B cell (primary cell): ENCODE data around the gene RBM7. TPM values are rescaled to one million over a fixed set of nuclear protein-coding genes. Genes with fewer than 3 reads are reported as not detected.

ENCODE experiments used
- ATAC-seq: fragments of 200-7000 bp; cut with Tn5 transposase; one replicate; pipeline ENCODE4 v1.10.0; 2021; ENCODE audit warnings: low read depth, mild to moderate bottlenecking, moderate number of reproducible peaks, moderate library complexity
- CTCF ChIA-PET: fragments of 350-600 bp; sonication (Branson Sonifier 250); formaldehyde crosslinking; loops from one replicate; lab custom pipeline; 2021; ENCODE audit warnings: antibody characterized with exemption, inconsistent platforms; lab: Charles Lee
- POLR2A ChIA-PET: fragments of 350-600 bp; sonication (Branson Sonifier 250); formaldehyde crosslinking; loops from one replicate; lab custom pipeline; 2021; ENCODE audit warnings: antibody characterized with exemption; lab: Charles Lee
- DNase-seq: peaks from one replicate; pipeline ENCODE4 v3.0.0; 2013
- H2AFZ ChIP-seq: 2 replicates; pipeline ENCODE4 v1.6.1; 2012; ENCODE audit warnings: mild to moderate bottlenecking, low read depth, low read length; ENCODE audit not compliant: insufficient read depth, poor library complexity, severe bottlenecking
- H3K27ac ChIP-seq, 2 donors: 1 replicate in 1 of 2; 2 replicates in 1 of 2; pipeline ENCODE4 v1.5.1; 2012 to 2013; ENCODE audit warnings: low read length in 2 of 2, mild to moderate bottlenecking in 2 of 2, moderate library complexity in 1 of 2
- H3K27me3 ChIP-seq, 4 experiments: fragments of 200-600 bp in 1 of 4; sonication (generic) in 1 of 4; replicated peaks in 1 of 4; 1 replicate in 2 of 4; 2 replicates in 2 of 4; pipeline versions ENCODE4 v1.6.1 to v1.7.0; 2013 to 2016; ENCODE audit warnings: low read length in 3 of 4, mild to moderate bottlenecking in 2 of 4, mixed read lengths in 1 of 4, moderate library complexity in 1 of 4; ENCODE audit not compliant: insufficient read depth in 4 of 4, control insufficient read depth in 3 of 4; ENCODE audit errors: control extremely low read depth in 1 of 4
- H3K36me3 ChIP-seq, 2 experiments: replicated peaks in 1 of 2; 1 replicate in 1 of 2; 2 replicates in 1 of 2; pipeline versions ENCODE4 v1.6.1 to v1.7.1; 2013; ENCODE audit warnings: low read length in 1 of 2; ENCODE audit not compliant: insufficient read depth in 2 of 2, control insufficient read depth in 1 of 2; ENCODE audit errors: control extremely low read depth in 1 of 2, extremely low read depth in 1 of 2
- H3K4me1 ChIP-seq, 2 donors: fragments of 200-600 bp in 1 of 2; sonication (generic) in 1 of 2; 1 replicate in 1 of 2; 2 replicates in 1 of 2; pipeline versions ENCODE4 v1.5.1 to v1.6.1; 2013 to 2017; ENCODE audit warnings: low read length in 2 of 2; ENCODE audit not compliant: control insufficient read depth in 2 of 2, insufficient read depth in 2 of 2
- H3K4me2 ChIP-seq: replicated peaks from 2 replicates; pipeline ENCODE3; 2012; ENCODE audit warnings: mild to moderate bottlenecking, low read depth, low read length; ENCODE audit not compliant: poor library complexity, severe bottlenecking
- H3K4me3 ChIP-seq, 5 experiments: fragments of 200-600 bp in 1 of 5; sonication (generic) in 1 of 5; 1 replicate in 3 of 5; 2 replicates in 2 of 5; pipeline versions ENCODE4 v1.5.1 to v1.7.0; 2011 to 2016; ENCODE audit warnings: low read length in 4 of 5, mild to moderate bottlenecking in 4 of 5, low read depth in 2 of 5, control low read depth in 1 of 5, moderate library complexity in 1 of 5; ENCODE audit not compliant: insufficient read depth in 1 of 5; ENCODE audit errors: control extremely low read depth in 1 of 5, extremely low read depth in 1 of 5
- H3K79me2 ChIP-seq: fragments of 200-600 bp; sonication (generic); one replicate; pipeline ENCODE4 v1.6.0; 2016; ENCODE audit warnings: low read length; ENCODE audit not compliant: control insufficient read depth, insufficient read depth
- H3K9ac ChIP-seq: fragments of 200-600 bp; sonication (generic); 2 replicates; pipeline ENCODE4 v1.6.1; 2017; ENCODE audit warnings: mild to moderate bottlenecking, low read length, moderate library complexity
- H3K9me3 ChIP-seq, 3 donors: one replicate each; pipeline versions ENCODE4 v1.6.1 to v1.7.1; 2013; ENCODE audit warnings: low read length in 2 of 3; ENCODE audit not compliant: control insufficient read depth in 2 of 3, insufficient read depth in 1 of 3; ENCODE audit errors: control extremely low read depth in 1 of 3
- H4K20me1 ChIP-seq: 2 replicates; pipeline ENCODE4 v1.6.0; 2012; ENCODE audit warnings: mild to moderate bottlenecking, low read length; ENCODE audit not compliant: insufficient read depth, control insufficient read depth, poor library complexity, severe bottlenecking
- H3K27ac Mint-ChIP-seq: one replicate; pipeline ENCODE4 v1.8.0; 2021; ENCODE audit warnings: mixed read lengths
- H3K27me3 Mint-ChIP-seq: one replicate; pipeline ENCODE4 v1.8.0; 2021; ENCODE audit warnings: mixed read lengths
- H3K4me1 Mint-ChIP-seq: one replicate; pipeline ENCODE4 v1.8.0; 2021; ENCODE audit warnings: mixed read lengths
- H3K4me3 Mint-ChIP-seq: one replicate; pipeline ENCODE4 v1.8.0; 2021; ENCODE audit warnings: mixed read lengths
- H3K9me3 Mint-ChIP-seq: one replicate; pipeline ENCODE4 v1.8.0; 2022; ENCODE audit warnings: mixed read lengths; ENCODE audit not compliant: insufficient read depth
- EZH2 ChIP-seq: IDR thresholded peaks from 2 replicates; pipeline ENCODE4 v1.6.1; 2012; ENCODE audit warnings: borderline replicate concordance, low read depth, mild to moderate bottlenecking, moderate library complexity, low read length; ENCODE audit not compliant: insufficient read depth, poor library complexity, severe bottlenecking
- whole genome bisulfite sequencing: methylation state at CpG from one replicate; pipeline ENCODE4 v1.1.5; 2013; ENCODE audit warnings: missing lambda C conversion rate; ENCODE audit not compliant: insufficient coverage; 5-methylcytosine and 5-hydroxymethylcytosine counted together
- intact Hi-C: fragments of 100-400 bp; cut with micrococcal nuclease; formaldehyde crosslinking; loops from one replicate; pipeline ENCODE4 v1.10.0; 2022
- polyA plus RNA-seq: library from polyadenylated mRNA; depleted of rRNA; stranded (reverse); fragments of >200 nt; gene quantifications from 2 replicates; pipeline ENCODE4 v1.2.3, GENCODE V29; 2012
- total RNA-seq, 2 donors: library from RNA; stranded (reverse); fragments of 120-200 nt in 1 of 2; gene quantifications; 1 replicate in 1 of 2; 2 replicates in 1 of 2; pipeline versions ENCODE4 v1.2.3 to v1.2.4, GENCODE V29; 2013 to 2022
- TF ChIP-seq, protein P1 (sequence below): fragments of 200-600 bp; IDR thresholded peaks from one replicate; pipeline ENCODE4 v1.8.0; 2022; ENCODE audit warnings: antibody characterized with exemption, mild to moderate bottlenecking

RBM7 gene
- total and polyA plus RNA-seq, 2 donors (not counting 1 experiment from before 2014, with no cell fraction given): 26.3 to 36.1 TPM

DNA sequence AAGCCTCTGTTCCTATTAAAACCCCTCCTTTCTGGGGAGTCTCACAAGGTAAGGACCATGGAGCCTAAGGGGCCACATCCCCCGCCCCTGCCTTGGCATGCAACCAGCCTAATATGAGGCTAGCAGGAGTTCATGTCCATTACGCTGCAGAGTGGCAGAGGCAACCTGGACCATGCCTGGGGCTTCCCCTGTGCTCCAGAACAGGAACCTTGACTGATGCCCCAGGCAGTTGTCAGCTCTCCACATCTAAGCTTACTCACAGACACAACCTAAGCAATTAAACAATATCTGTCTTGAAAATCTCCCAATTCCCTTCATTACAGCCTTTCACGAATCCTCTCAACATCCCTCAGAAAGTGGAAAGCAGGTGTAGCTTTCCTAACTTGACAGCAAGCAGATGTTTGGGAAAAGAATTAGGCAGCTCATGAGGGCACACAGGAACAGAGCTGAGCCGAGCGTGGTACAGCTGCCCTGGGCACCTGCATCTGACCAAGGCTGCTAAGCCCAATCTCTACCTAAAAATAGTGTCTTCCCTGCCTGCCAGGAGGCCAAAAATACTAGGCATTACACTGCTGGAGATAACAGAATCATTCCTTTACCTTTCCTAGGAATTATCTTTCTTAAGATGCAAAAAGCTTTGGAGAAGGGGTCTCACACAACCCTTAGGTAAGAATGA, 20.9 kb upstream of the RBM7 start:
- Mint-ChIP-seq H3K4me1 (no peaks in the 10 kb centered on the region), H3K4me3 (no peak overlapping the region), H3K27me3 (peaks cover 51% of the 10 kb centered on the region), H3K27ac (no peak overlapping the region), H3K9me3 (no peaks in the 10 kb centered on the region)
- DNase-seq (no peak), ATAC-seq (no peak)
- Histone ChIP-seq H3K79me2 (no peaks in the 10 kb centered on the region), H3K9ac (no peak overlapping the region), H3K36me3 (no peaks in the 10 kb centered on the region), H3K4me1 (no peaks in the 10 kb centered on the region), H3K4me2 (no peak overlapping the region), H3K4me3 (no peak overlapping the region), H2AFZ (no peak overlapping the region), H3K27ac (no peak overlapping the region), H3K9me3 (peaks cover 0 to 3% (median 0%) of the 10 kb centered on the region in 3 donors), H4K20me1 (no peaks in the 10 kb centered on the region), H3K27me3 (peaks cover 0 to 12% (median 5%) of the 10 kb centered on the region in 4 experiments)
- ChIA-PET POLR2A (no interaction called here), CTCF (no interaction called here)
- WGBS: 87% methylated on average over 5 of the region's 5 CpGs
- intact Hi-C loops: no loop called here
- no peak for TF ChIP-seq EZH2
- TF ChIP-seq, protein P1, sequence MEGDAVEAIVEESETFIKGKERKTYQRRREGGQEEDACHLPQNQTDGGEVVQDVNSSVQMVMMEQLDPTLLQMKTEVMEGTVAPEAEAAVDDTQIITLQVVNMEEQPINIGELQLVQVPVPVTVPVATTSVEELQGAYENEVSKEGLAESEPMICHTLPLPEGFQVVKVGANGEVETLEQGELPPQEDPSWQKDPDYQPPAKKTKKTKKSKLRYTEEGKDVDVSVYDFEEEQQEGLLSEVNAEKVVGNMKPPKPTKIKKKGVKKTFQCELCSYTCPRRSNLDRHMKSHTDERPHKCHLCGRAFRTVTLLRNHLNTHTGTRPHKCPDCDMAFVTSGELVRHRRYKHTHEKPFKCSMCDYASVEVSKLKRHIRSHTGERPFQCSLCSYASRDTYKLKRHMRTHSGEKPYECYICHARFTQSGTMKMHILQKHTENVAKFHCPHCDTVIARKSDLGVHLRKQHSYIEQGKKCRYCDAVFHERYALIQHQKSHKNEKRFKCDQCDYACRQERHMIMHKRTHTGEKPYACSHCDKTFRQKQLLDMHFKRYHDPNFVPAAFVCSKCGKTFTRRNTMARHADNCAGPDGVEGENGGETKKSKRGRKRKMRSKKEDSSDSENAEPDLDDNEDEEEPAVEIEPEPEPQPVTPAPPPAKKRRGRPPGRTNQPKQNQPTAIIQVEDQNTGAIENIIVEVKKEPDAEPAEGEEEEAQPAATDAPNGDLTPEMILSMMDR: no peak

DNA sequence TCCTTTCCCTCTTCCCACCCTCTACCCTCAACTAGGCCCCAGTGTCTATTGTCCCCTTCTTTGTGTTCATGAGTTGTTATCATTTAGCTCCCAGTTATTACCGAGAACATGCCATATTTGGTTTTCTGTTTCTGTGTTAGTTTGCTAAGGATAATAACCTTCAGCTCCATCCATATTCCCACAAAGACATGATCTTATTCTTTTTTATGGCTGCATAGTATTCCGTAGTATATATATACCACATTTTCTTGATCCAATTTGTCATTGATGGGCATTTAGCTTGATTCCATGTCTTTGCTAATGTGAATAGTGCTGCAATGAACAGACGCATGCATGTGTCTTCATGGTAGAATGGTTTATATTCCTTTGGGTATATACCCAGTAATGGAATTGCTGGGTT, 18.0 kb upstream of the RBM7 start:
- no peaks in the 10 kb centered on the region for H3K4me1 ChIP-seq
- no peaks in the 10 kb centered on the region for H3K36me3 ChIP-seq
- H3K9ac ChIP-seq: no peak overlapping the region
- WGBS: no CpG with 5 or more reads among the region's 3 CpGs
- intact Hi-C loops: no loop called here
- DNase-seq (no peak), ATAC-seq (no peak)
- POLR2A ChIA-PET: no interaction called here
- CTCF ChIA-PET: no interaction called here
- H3K27ac ChIP-seq: no peak overlapping the region
- no peak overlapping the region for H3K4me3 ChIP-seq
- peaks cover 0 to 18% (median 4%) of the 10 kb centered on the region in 4 experiments for H3K27me3 ChIP-seq
- Mint-ChIP-seq H3K27me3 (peaks cover 54% of the 10 kb centered on the region), H3K27ac (no peak overlapping the region), H3K4me1 (no peaks in the 10 kb centered on the region), H3K9me3 (no peaks in the 10 kb centered on the region), H3K4me3 (no peak overlapping the region)
- H2AFZ ChIP-seq: no peak overlapping the region
- H3K79me2 ChIP-seq: no peaks in the 10 kb centered on the region
- TF ChIP-seq, protein P1: no peak
- TF ChIP-seq EZH2: no peak
- peaks cover 0 to 3% (median 2%) of the 10 kb centered on the region in 3 donors for H3K9me3 ChIP-seq
- H4K20me1 ChIP-seq: no peaks in the 10 kb centered on the region
- no peak overlapping the region for H3K4me2 ChIP-seq
